Kidney (tissue), 14 donors: ENCODE results near the gene HAP1. TPM values are rescaled to one million over a fixed set of nuclear protein-coding genes. Genes with fewer than 3 reads are reported as not detected.

Experiments
- DNase-seq, 5 donors: peaks; one replicate each; pipeline ENCODE4 v3.0.0-alpha.2; 2013 to 2020
- FAIRE-seq: peaks from 2 replicates; lab custom pipeline; 2012; peaks lifted over from hg19 to GRCh38; lab: Jason Lieb, UNC
- H3K27ac ChIP-seq, 2 donors: one replicate each; pipeline ENCODE4 v1.7.0; 2013; ENCODE audit warnings: low read depth in 2 of 2, low read length in 2 of 2, inconsistent platforms in 1 of 2
- H3K27me3 ChIP-seq: one replicate; pipeline ENCODE4 v1.7.1; 2013; ENCODE audit warnings: low read length, inconsistent platforms; ENCODE audit not compliant: control insufficient read depth, insufficient read depth
- H3K36me3 ChIP-seq, 3 donors: one replicate each; pipeline versions ENCODE4 v1.7.0 to v1.7.1; 2013; ENCODE audit warnings: low read length in 3 of 3, control low read depth in 1 of 3, inconsistent platforms in 1 of 3; ENCODE audit not compliant: insufficient read depth in 3 of 3, control insufficient read depth in 2 of 3
- H3K4me1 ChIP-seq, 3 donors: one replicate each; pipeline versions ENCODE4 v1.7.0 to v1.7.1; 2013; ENCODE audit warnings: low read length in 3 of 3, inconsistent platforms in 1 of 3, low read depth in 1 of 3; ENCODE audit not compliant: control insufficient read depth in 2 of 3, insufficient read depth in 2 of 3
- H3K4me3 ChIP-seq, 3 donors: one replicate each; pipeline versions ENCODE4 v1.7.0 to v1.8.1; 2013; ENCODE audit warnings: low read length in 3 of 3, control low read depth in 1 of 3, inconsistent platforms in 1 of 3
- H3K9ac ChIP-seq, 3 donors: one replicate each; pipeline versions ENCODE4 v1.7.0 to v1.7.1; 2013; ENCODE audit warnings: low read length in 3 of 3, control low read depth in 1 of 3, inconsistent platforms in 1 of 3
- H3K9me3 ChIP-seq, 3 donors: one replicate each; pipeline versions ENCODE4 v1.7.0 to v1.7.1; 2013; ENCODE audit warnings: low read length in 3 of 3, control low read depth in 1 of 3, inconsistent platforms in 1 of 3; ENCODE audit not compliant: control insufficient read depth in 2 of 3, insufficient read depth in 1 of 3
- intact Hi-C: fragments of 100-400 bp; cut with DNase I; formaldehyde crosslinking; loops from one replicate; pipeline ENCODE4 v1.11.1; 2022
- polyA plus RNA-seq: library from polyadenylated mRNA; stranded (reverse); fragments of 350-450 nt; fragmentation: Illumina TruSeq; extraction: RNeasy Lipid Tissue Mini Kit (QIAGEN cat#74804); gene quantifications from one replicate; pipeline ENCODE4 v1.2.3, GENCODE V29; 2014; ENCODE audit warnings: low read depth, low replicate concordance; ENCODE audit not compliant: insufficient read depth
- total RNA-seq: library from RNA; stranded (reverse); fragmentation: NEBNext Ultra II Directional; extraction: Animal tissue kit (Norgen Biotek cat#: 25700); gene quantifications from one replicate; pipeline ENCODE4 v1.2.1, GENCODE V29; 2021
- TF ChIP-seq, protein P1 (sequence below): IDR thresholded peaks from 3 replicates; pipeline ENCODE4 v1.5.1; 2012; ENCODE audit warnings: mild to moderate bottlenecking, moderate library complexity, borderline replicate concordance; ENCODE audit not compliant: insufficient read depth; ENCODE audit errors: extremely low read depth
- donor health status: control.
- donor health status: control.
- donor health status: control.
- donor health status: control.
- donor health status: control.
- donor health status: DM: yes; HTN: yes; CAD: no.
- donor health status: Normal renal cell carcinoma (clear cell type).

The HAP1 gene
- total and polyA plus RNA-seq, 2 donors from 2014 or later, result 0.99 to 1.3 TPM

DNA sequence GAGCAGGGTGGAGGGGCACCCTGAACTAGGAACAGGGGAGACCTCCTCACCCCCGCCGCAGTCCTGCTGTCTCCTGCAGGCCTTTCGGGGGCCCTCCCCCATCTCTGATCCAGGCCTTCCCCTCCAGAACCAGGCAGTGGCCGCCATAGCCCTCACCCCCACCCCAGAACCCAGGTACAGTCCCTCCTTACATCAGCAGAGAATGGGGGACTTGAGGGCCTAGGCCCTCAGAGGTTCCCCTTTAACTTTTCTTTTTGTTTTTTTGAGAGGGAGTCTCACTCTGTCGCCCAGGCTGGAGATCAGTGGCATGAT is 4.3 kb upstream of the HAP1 start:
- DNase-seq (no peak), FAIRE-seq (no peak)
- H3K36me3 ChIP-seq, result no peaks in the 10 kb centered on the region
- TF ChIP-seq, protein P1, sequence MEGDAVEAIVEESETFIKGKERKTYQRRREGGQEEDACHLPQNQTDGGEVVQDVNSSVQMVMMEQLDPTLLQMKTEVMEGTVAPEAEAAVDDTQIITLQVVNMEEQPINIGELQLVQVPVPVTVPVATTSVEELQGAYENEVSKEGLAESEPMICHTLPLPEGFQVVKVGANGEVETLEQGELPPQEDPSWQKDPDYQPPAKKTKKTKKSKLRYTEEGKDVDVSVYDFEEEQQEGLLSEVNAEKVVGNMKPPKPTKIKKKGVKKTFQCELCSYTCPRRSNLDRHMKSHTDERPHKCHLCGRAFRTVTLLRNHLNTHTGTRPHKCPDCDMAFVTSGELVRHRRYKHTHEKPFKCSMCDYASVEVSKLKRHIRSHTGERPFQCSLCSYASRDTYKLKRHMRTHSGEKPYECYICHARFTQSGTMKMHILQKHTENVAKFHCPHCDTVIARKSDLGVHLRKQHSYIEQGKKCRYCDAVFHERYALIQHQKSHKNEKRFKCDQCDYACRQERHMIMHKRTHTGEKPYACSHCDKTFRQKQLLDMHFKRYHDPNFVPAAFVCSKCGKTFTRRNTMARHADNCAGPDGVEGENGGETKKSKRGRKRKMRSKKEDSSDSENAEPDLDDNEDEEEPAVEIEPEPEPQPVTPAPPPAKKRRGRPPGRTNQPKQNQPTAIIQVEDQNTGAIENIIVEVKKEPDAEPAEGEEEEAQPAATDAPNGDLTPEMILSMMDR, result no peak
- no peak overlapping the region for H3K4me3 ChIP-seq
- intact Hi-C loops, result loop anchor here (5.0 kb wide), 1 partner anchor 64 kb away; no protein-coding TSS in a partner anchor
- no peaks in the 10 kb centered on the region for H3K9me3 ChIP-seq
- H3K27ac ChIP-seq, result no peak overlapping the region
- peaks cover 0 to 8% (median 0%) of the 10 kb centered on the region in 3 donors for H3K4me1 ChIP-seq
- H3K27me3 ChIP-seq, result peaks cover 3% of the 10 kb centered on the region
- no peak overlapping the region for H3K9ac ChIP-seq

DNA sequence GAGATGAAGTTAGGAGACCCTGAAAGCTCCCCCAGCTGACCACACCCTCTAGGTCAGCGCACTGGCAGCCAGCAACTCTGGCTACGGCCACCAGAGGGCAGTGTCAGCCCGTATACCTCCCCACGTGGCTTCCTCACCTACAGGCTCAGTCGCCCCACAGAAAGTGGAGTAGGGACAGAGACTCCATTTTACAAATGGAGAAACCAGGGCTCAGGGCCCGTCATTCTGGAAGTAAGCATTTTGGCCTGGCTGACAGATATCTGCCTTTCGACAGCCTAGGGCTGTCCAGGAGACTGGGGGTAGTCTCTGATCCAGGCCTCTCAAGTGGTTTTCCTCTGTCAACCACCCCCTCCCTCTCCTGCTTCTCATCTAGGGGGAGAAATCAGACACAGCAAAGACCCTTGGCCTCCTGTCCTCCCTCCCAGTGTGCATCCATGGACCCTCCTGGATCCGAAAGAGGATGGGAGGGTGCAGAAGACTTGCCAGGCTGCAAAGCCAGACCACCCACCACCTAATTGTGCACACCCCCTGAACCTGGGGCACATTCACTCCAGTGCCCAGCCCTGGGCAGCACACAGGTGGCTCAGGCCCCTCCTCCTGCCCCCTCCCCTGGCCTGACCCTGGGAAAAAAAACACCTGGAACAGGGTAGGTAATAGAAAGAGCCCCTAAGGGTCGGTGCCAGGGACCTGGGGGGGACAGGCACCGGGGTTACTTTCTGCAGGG is 3.8 kb upstream of the HAP1 start:
- peak overlapping the region in 1 of 3 donors; percentile 1 for H3K9ac ChIP-seq
- intact Hi-C loops, result loop anchor here (5.0 kb wide), 1 partner anchor 64 kb away; no protein-coding TSS in a partner anchor
- H3K4me3 ChIP-seq, result no peak overlapping the region
- peak; percentile 91 to 94 (median 91) for DNase-seq
- FAIRE-seq, result no peak
- no peaks in the 10 kb centered on the region for H3K36me3 ChIP-seq
- TF ChIP-seq, protein P1, result peak; percentile 98
- H3K4me1 ChIP-seq, result peaks cover 0 to 8% (median 0%) of the 10 kb centered on the region in 3 donors
- H3K9me3 ChIP-seq, result no peaks in the 10 kb centered on the region
- H3K27ac ChIP-seq, result no peak overlapping the region
- H3K27me3 ChIP-seq, result peaks cover 5% of the 10 kb centered on the region

DNA sequence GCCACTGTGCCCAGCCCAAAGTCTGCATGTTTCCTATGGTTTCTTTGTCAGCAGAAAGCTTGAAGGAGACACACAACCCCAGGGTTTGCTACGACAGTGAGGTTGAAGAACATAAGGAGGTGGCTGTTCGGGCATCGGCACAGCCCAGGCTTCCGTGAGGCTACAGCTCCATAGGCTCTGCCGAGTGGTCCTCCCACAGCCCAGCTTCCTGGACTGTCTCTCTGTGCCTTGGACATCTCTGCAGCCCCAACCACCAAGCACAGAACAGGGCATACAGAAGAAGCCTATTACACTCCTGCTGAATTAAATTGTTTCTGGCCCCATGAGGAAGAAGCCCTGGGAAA is 3.2 kb upstream of the HAP1 start:
- H3K4me3 ChIP-seq, result no peak overlapping the region
- intact Hi-C loops, result loop anchor here (5.0 kb wide), 1 partner anchor 65 kb away; no protein-coding TSS in a partner anchor
- H3K27ac ChIP-seq, result no peak overlapping the region
- TF ChIP-seq, protein P1, result no peak
- DNase-seq (no peak), FAIRE-seq (no peak)
- no peaks in the 10 kb centered on the region for H3K9me3 ChIP-seq
- peaks cover 0 to 8% (median 0%) of the 10 kb centered on the region in 3 donors for H3K4me1 ChIP-seq
- H3K9ac ChIP-seq, result no peak overlapping the region
- H3K27me3 ChIP-seq, result peaks cover 5% of the 10 kb centered on the region
- H3K36me3 ChIP-seq, result no peaks in the 10 kb centered on the region
